Panc1 (cell line): ENCODE measurements around the gene ITGB4. TPM values are rescaled to one million over a fixed set of nuclear protein-coding genes. Genes with fewer than 3 reads are reported as not detected.

Experiments used
- ATAC-seq: fragments of 200-7000 bp; cut with Tn5 transposase; 2 replicates; pipeline ENCODE4 v1.9.1; 2020; ENCODE audit warnings: mild to moderate bottlenecking, moderate library complexity
- BruUV-seq: library from RNA; stranded (reverse); fragments of 400-500 nt; replicated peaks from 2 replicates; lab custom pipeline; 2021; lab: Mats Ljungman, UMichigan
- CTCF ChIA-PET: fragments of 300-600 bp; sonication (Branson Sonifier 250); formaldehyde crosslinking; loops from one replicate; lab custom pipeline; 2022; ENCODE audit warnings: antibody characterized with exemption; lab: Charles Lee
- POLR2A ChIA-PET: fragments of 300-600 bp; sonication (Branson Sonifier 250); formaldehyde crosslinking; loops from one replicate; lab custom pipeline; 2022; ENCODE audit warnings: antibody characterized with exemption; lab: Charles Lee
- DNase-seq: peaks from one replicate; pipeline ENCODE4 v3.0.0-alpha.2; 2010; ENCODE audit warnings: low read depth, low spot score
- H3K27ac ChIP-seq: 2 replicates; pipeline ENCODE4 v1.5.1; 2011; ENCODE audit warnings: mild to moderate bottlenecking, low read length, inconsistent platforms
- H3K27me3 ChIP-seq: fragments of 200-500 bp; sonication (Bioruptor generic); 2 replicates; pipeline ENCODE4 v1.6.0; 2014; ENCODE audit warnings: low read length, inconsistent platforms; ENCODE audit not compliant: control insufficient read depth, insufficient read depth
- H3K36me3 ChIP-seq: fragments of 200-500 bp; sonication (Bioruptor generic); 2 replicates; pipeline ENCODE4 v1.5.1; 2014; ENCODE audit warnings: inconsistent platforms, mild to moderate bottlenecking, low read length, moderate library complexity; ENCODE audit not compliant: control insufficient read depth, insufficient read depth
- H3K4me1 ChIP-seq: 2 replicates; pipeline ENCODE4 v1.5.1; 2011; ENCODE audit warnings: inconsistent platforms, mild to moderate bottlenecking, low read length, moderate library complexity; ENCODE audit not compliant: control insufficient read depth, insufficient read depth
- H3K4me3 ChIP-seq, 2 experiments: 2 replicates each; pipeline ENCODE4 v1.5.1; 2011 to 2012; ENCODE audit warnings: low read depth in 2 of 2, low read length in 2 of 2, mild to moderate bottlenecking in 2 of 2, inconsistent platforms in 1 of 2, moderate library complexity in 1 of 2
- H3K9me3 ChIP-seq: fragments of 200-500 bp; sonication (Bioruptor generic); 2 replicates; pipeline ENCODE4 v1.5.1; 2014; ENCODE audit warnings: low read depth, mild to moderate bottlenecking, inconsistent platforms, low read length, moderate library complexity; ENCODE audit not compliant: control insufficient read depth, insufficient read depth
- CTCF ChIP-seq: fragments of 450-650 bp; IDR thresholded peaks from 2 replicates; pipeline ENCODE4 v1.5.1; 2017; ENCODE audit warnings: mild to moderate bottlenecking
- POLR2AphosphoS5 ChIP-seq: IDR thresholded peaks from 2 replicates; pipeline ENCODE4 v1.6.1; 2012; ENCODE audit warnings: mild to moderate bottlenecking, low read depth, low read length, moderate library complexity
- REST ChIP-seq, 2 experiments: IDR thresholded peaks; 2 replicates each; pipeline ENCODE4 v1.6.1; 2011 to 2012; ENCODE audit warnings: low read depth in 2 of 2, control low read depth in 1 of 2, low read length in 1 of 2, mild to moderate bottlenecking in 1 of 2, moderate library complexity in 1 of 2; ENCODE audit not compliant: insufficient read depth in 1 of 2
- SIN3A ChIP-seq: IDR thresholded peaks from 2 replicates; pipeline ENCODE4 v1.6.1; 2012; ENCODE audit warnings: low read depth, mild to moderate bottlenecking, low read length, moderate library complexity, borderline replicate concordance; ENCODE audit not compliant: insufficient read depth
- TCF7L2 ChIP-seq: IDR thresholded peaks from 2 replicates; pipeline ENCODE4 v1.6.1; 2011; ENCODE audit warnings: mild to moderate bottlenecking, low read depth, low read length, inconsistent platforms
- in situ Hi-C: cut with HindIII; loops from 2 replicates; pipeline ENCODE4 v1.10.0; 2016; ENCODE audit warnings: low sequenced_read_pairs, low pct_unique_long_range_greater_than_20kb
- intact Hi-C: fragments of 100-400 bp; cut with micrococcal nuclease; formaldehyde crosslinking; loops from one replicate; pipeline ENCODE4 v1.10.0; 2022; ENCODE audit not compliant: unreplicated experiment
- total RNA-seq: library from RNA; stranded (reverse); gene quantifications from one replicate; pipeline ENCODE4 v1.2.1, GENCODE V29; 2021; ENCODE audit not compliant: unreplicated experiment

The ITGB4 gene
- total RNA-seq, 1 experiment from 2014 or later: 100 TPM

- H3K27me3 ChIP-seq: no peaks in the 10 kb centered on the region
- H3K9me3 ChIP-seq: no peaks in the 10 kb centered on the region
- no peaks in the 10 kb centered on the region for H3K36me3 ChIP-seq
- DNase-seq: no peak
- intact Hi-C loops (no loop called here), in situ Hi-C loops (no loop called here)
- no TSS peak for BruUV-seq
- H3K4me1 ChIP-seq: no peaks in the 10 kb centered on the region
- no peak for ATAC-seq
- no peak for TF ChIP-seq POLR2AphosphoS5
- TF ChIP-seq TCF7L2: no peak
- TF ChIP-seq SIN3A: no peak
- TF ChIP-seq REST (IDR thresholded peaks at IDR 0.05; ENCODE audit: insufficient read depth in 1 of 2, low read depth in 2 of 2, low read length in 1 of 2): no peak
- TF ChIP-seq CTCF: no peak
- POLR2A ChIA-PET: no interaction called here
- no peak overlapping the region for H3K4me3 ChIP-seq
- CTCF ChIA-PET: no interaction called here
- no peak overlapping the region for H3K27ac ChIP-seq
These were observed 19.4 kb downstream of the ITGB4 start for GRCh38 chr17:75740631-75741077.

- DNase-seq (no peak), ATAC-seq (no peak)
- Histone ChIP-seq H3K4me1 (no peaks in the 10 kb centered on the region), H3K36me3 (no peaks in the 10 kb centered on the region), H3K9me3 (no peaks in the 10 kb centered on the region), H3K27ac (no peak overlapping the region), H3K4me3 (no peak overlapping the region), H3K27me3 (no peaks in the 10 kb centered on the region)
- intact Hi-C loops: no loop called here
- POLR2A ChIA-PET: no interaction called here
- in situ Hi-C loops: no loop called here
- no TSS peak for BruUV-seq
- TF ChIP-seq TCF7L2: no peak
- TF ChIP-seq SIN3A: no peak
- no peak for TF ChIP-seq POLR2AphosphoS5
- no peak for TF ChIP-seq CTCF
- no peak for TF ChIP-seq REST (IDR thresholded peaks at IDR 0.05; ENCODE audit: insufficient read depth in 1 of 2, low read depth in 2 of 2, low read length in 1 of 2)
- CTCF ChIA-PET: interaction anchor here (0.7 kb wide), 1 partner anchor 141 kb away, joined by 4 read pairs; no protein-coding TSS in a partner anchor
These were observed 21.1 kb downstream of the ITGB4 start for GRCh38 chr17:75742337-75742736.
